K562 (cell line): ENCODE data around the gene TTC4. TPM values are rescaled to one million over a fixed set of nuclear protein-coding genes. Genes with fewer than 3 reads are reported as not detected.

Experiments
- ARID3A ChIP-seq: IDR thresholded peaks from 2 replicates; pipeline ENCODE4 v1.6.1; 2012; ENCODE audit warnings: low read depth, low read length, improper control_type of control experiment, borderline replicate concordance
- CBX2 ChIP-seq: fragments of 200-600 bp; sonication (generic); IDR thresholded peaks from one replicate; pipeline ENCODE4 v1.6.1; 2012; ENCODE audit warnings: mild to moderate bottlenecking, low read length, inconsistent platforms; ENCODE audit not compliant: insufficient read depth, poor library complexity, severe bottlenecking
- ESRRB ChIP-seq: fragments of 250-450 bp; sonication (Bioruptor Pico); IDR thresholded peaks from 2 replicates; pipeline ENCODE4 v1.5.0; 2020; ENCODE audit warnings: mild to moderate bottlenecking, moderate library complexity, borderline replicate concordance
- HDAC8 ChIP-seq: fragments of 450-650 bp; IDR thresholded peaks from 2 replicates; pipeline ENCODE4 v1.6.1; 2016; ENCODE audit warnings: mild to moderate bottlenecking, missing genetic modification characterization, moderate library complexity, missing compliant biosample characterization
- HINFP ChIP-seq: fragments of 450-650 bp; conservative IDR thresholded peaks from 2 replicates; pipeline ENCODE4 v1.6.1; 2016; ENCODE audit warnings: missing genetic modification characterization, low read depth, mild to moderate bottlenecking, control low read depth, missing compliant biosample characterization
- IFI16 ChIP-seq: fragments of 250-450 bp; sonication (Bioruptor Pico); IDR thresholded peaks from 2 replicates; pipeline ENCODE4 v2.1.2; 2022; ENCODE audit warnings: mild to moderate bottlenecking, inconsistent platforms
- ILK ChIP-seq: fragments of 450-650 bp; IDR thresholded peaks from 2 replicates; pipeline ENCODE4 v1.6.1; 2016; ENCODE audit warnings: missing genetic modification characterization, low read depth, mild to moderate bottlenecking, missing compliant biosample characterization, moderate library complexity, borderline replicate concordance
- MAFG ChIP-seq: fragments of 450-650 bp; conservative IDR thresholded peaks from 2 replicates; pipeline ENCODE4 v1.6.1; 2016; ENCODE audit warnings: missing genetic modification characterization, missing compliant biosample characterization
- MEF2D ChIP-seq: conservative IDR thresholded peaks from 2 replicates; pipeline ENCODE4 v1.6.1; 2016; ENCODE audit warnings: low read depth, missing genetic modification characterization, missing compliant biosample characterization
- NFIX ChIP-seq: fragments of 250-450 bp; sonication (Bioruptor Pico); IDR thresholded peaks from 2 replicates; pipeline ENCODE4 v1.4.0; 2020; ENCODE audit warnings: low read depth, mild to moderate bottlenecking, moderate library complexity
- POLR2B ChIP-seq: fragments of 450-650 bp; IDR thresholded peaks from 2 replicates; pipeline ENCODE4 v1.6.1; 2018; ENCODE audit warnings: low read depth; ENCODE audit not compliant: partially characterized antibody
- PTRF ChIP-seq: fragments of 450-650 bp; IDR thresholded peaks from 2 replicates; pipeline ENCODE4 v1.6.1; 2016; ENCODE audit warnings: mild to moderate bottlenecking, missing genetic modification characterization, missing compliant biosample characterization
- SLC30A9 ChIP-seq: fragments of 250-450 bp; sonication (Bioruptor Pico); IDR thresholded peaks from 2 replicates; pipeline ENCODE4 v1.8.0; 2022; ENCODE audit warnings: mild to moderate bottlenecking, moderate library complexity
- TRIM25 ChIP-seq: fragments of 450-650 bp; IDR thresholded peaks from 2 replicates; pipeline ENCODE4 v1.7.0; 2016; ENCODE audit warnings: borderline replicate concordance
- ZFP1 ChIP-seq: fragments of 450-650 bp; formaldehyde crosslinking; IDR thresholded peaks from 2 replicates; pipeline ENCODE4 v1.4.0; 2020; ENCODE audit warnings: mild to moderate bottlenecking, mixed read lengths
- ZFP91 ChIP-seq: sonication (generic); formaldehyde crosslinking; IDR thresholded peaks from 2 replicates; pipeline ENCODE4 v1.8.0; 2022; ENCODE audit warnings: mild to moderate bottlenecking, missing genetic modification reagents
- ZNF398 ChIP-seq: fragments of 250-450 bp; sonication (Bioruptor Pico); IDR thresholded peaks from 2 replicates; pipeline ENCODE4 v1.8.0; 2021; ENCODE audit warnings: moderate library complexity, mild to moderate bottlenecking, inconsistent platforms
- ZNF551 ChIP-seq: fragments of 250-450 bp; sonication (Bioruptor Pico); IDR thresholded peaks from 2 replicates; pipeline ENCODE4 v1.5.0; 2021; ENCODE audit warnings: mild to moderate bottlenecking, moderate library complexity
- polyA plus RNA-seq, 8 experiments: library from polyadenylated mRNA; depleted of rRNA in 4 of 8; stranded (reverse) in 5 of 8; unstranded in 3 of 8; fragments of >200 nt; fragmentation: Nextera tagmentation in 2 of 8; fragmentation: Illumina TruSeq in 1 of 8; extraction: Ambion mirVana in 2 of 8; extraction: Trizol in 1 of 8; gene quantifications; 2 replicates each; pipeline versions ENCODE4 v1.2.1 to v1.2.3, GENCODE V29; 2011 to 2014; ENCODE audit warnings: inconsistent platforms in 1 of 8, missing spikeins in 1 of 8
- total RNA-seq, 7 experiments: library from RNA; depleted of rRNA in 6 of 7; stranded (reverse); fragments of >200 nt in 6 of 7; fragmentation: Illumina TruSeq in 2 of 7; extraction: Trizol in 2 of 7; gene quantifications; 2 replicates each; pipeline versions ENCODE4 v1.2.1 to v1.2.3, GENCODE V29; 2011 to 2021; ENCODE audit warnings: low replicate concordance in 1 of 7

TTC4 gene
- total and polyA plus RNA-seq, 9 of the 15 experiments (the other 6 are each of a cell fraction or from before 2014, with no cell fraction given), result 36.3 to 111 (median 54.1) TPM

GRCh38 chr1:54764133-54764921 lies 48.7 kb downstream of the TTC4 start, which contains the start of gene PARS2 (continued):
- TF ChIP-seq ZNF398 (CRISPR knock-in tag), result no peak
- no peak for TF ChIP-seq MEF2D (tag)
- no peak for TF ChIP-seq SLC30A9 (CRISPR knock-in tag)
- TF ChIP-seq POLR2B, result peak; percentile 86
- TF ChIP-seq TRIM25, result no peak
- no peak for TF ChIP-seq ZFP1 (CRISPR knock-in tag)
- TF ChIP-seq ZNF551 (CRISPR knock-in tag), result no peak
- TF ChIP-seq CBX2, result no peak
- TF ChIP-seq HINFP, result no peak
- TF ChIP-seq PTRF, result no peak
- no peak for TF ChIP-seq MAFG (tag)
- no peak for TF ChIP-seq IFI16 (CRISPR knock-in tag)
- no peak; the same call in 1 of the 2 replicates for TF ChIP-seq ZFP91 (CRISPR knock-in tag)
- TF ChIP-seq ARID3A, result no peak
- no peak for TF ChIP-seq HDAC8 (tag)
- no peak for TF ChIP-seq ILK (tag)
- no peak for TF ChIP-seq ESRRB
- no peak for TF ChIP-seq NFIX (CRISPR knock-in tag)
